ENCODE data around the gene ADAT1.

The ADAT1 gene

GRCh38 chr16:75627851-75628250 lies 4.8 kb upstream of the ADAT1 start:
- no peak for TF ChIP-seq CTCF (IDR thresholded peaks at IDR 0.05; ENCODE audit: borderline replicate concordance, extremely low read depth, low read length, poor library complexity, severe bottlenecking)
- TF ChIP-seq EZH2 (IDR thresholded peaks at IDR 0.05; ENCODE audit: borderline replicate concordance, low read depth, low read length, severe bottlenecking), result no peak
- Histone ChIP-seq H3K4me2 (ENCODE audit: insufficient read depth, low read length) (no peak overlapping the region), H3K4me3 (ENCODE audit: low read depth in 1 of 2, low read length in 2 of 2) (no peak overlapping the region), H3K9me3 (ENCODE audit: insufficient read depth, low read length, severe bottlenecking) (no peaks in the 10 kb centered on the region), H3K79me2 (ENCODE audit: insufficient read depth, low read length) (peaks cover under 1% of the 10 kb centered on the region; the same call in 1 of the 2 replicates), H3K27me3 (ENCODE audit: insufficient read depth, low read length, poor library complexity) (no peaks in the 10 kb centered on the region), H3K27ac (ENCODE audit: low read length) (no peak overlapping the region), H4K20me1 (ENCODE audit: insufficient read depth, low read length) (no peaks in the 10 kb centered on the region), H2AFZ (ENCODE audit: low read depth, low read length) (no peak overlapping the region), H3K4me1 (ENCODE audit: insufficient read depth, low read length) (peaks cover 13% of the 10 kb centered on the region), H3K9ac (ENCODE audit: low read depth, low read length) (no peak overlapping the region), H3K36me3 (ENCODE audit: insufficient read depth, low read length) (peaks cover 73% of the 10 kb centered on the region)
- no peak for DNase-seq
- no peak for ATAC-seq (ENCODE audit: insufficient read depth, low read depth)

GRCh38 chr16:75626806-75627205 lies 3.7 kb upstream of the ADAT1 start:
- TF ChIP-seq CTCF (IDR thresholded peaks at IDR 0.05; ENCODE audit: borderline replicate concordance, extremely low read depth, low read length, poor library complexity, severe bottlenecking), result no peak
- TF ChIP-seq EZH2 (IDR thresholded peaks at IDR 0.05; ENCODE audit: borderline replicate concordance, low read depth, low read length, severe bottlenecking), result no peak
- H3K4me2 ChIP-seq (ENCODE audit: insufficient read depth, low read length), result no peak overlapping the region
- peaks cover 64% of the 10 kb centered on the region for H3K36me3 ChIP-seq (ENCODE audit: insufficient read depth, low read length)
- no peak overlapping the region for H3K4me3 ChIP-seq (ENCODE audit: low read depth in 1 of 2, low read length in 2 of 2)
- H3K4me1 ChIP-seq (ENCODE audit: insufficient read depth, low read length), result peaks cover 20% of the 10 kb centered on the region
- DNase-seq (no peak), ATAC-seq (ENCODE audit: insufficient read depth, low read depth) (no peak)
- peaks cover 11% of the 10 kb centered on the region for H3K79me2 ChIP-seq (ENCODE audit: insufficient read depth, low read length)
- no peak overlapping the region for H3K9ac ChIP-seq (ENCODE audit: low read depth, low read length)
- no peaks in the 10 kb centered on the region for H3K9me3 ChIP-seq (ENCODE audit: insufficient read depth, low read length, severe bottlenecking)
- no peak overlapping the region for H3K27ac ChIP-seq (ENCODE audit: low read length)
- H3K27me3 ChIP-seq (ENCODE audit: insufficient read depth, low read length, poor library complexity), result no peaks in the 10 kb centered on the region
- no peaks in the 10 kb centered on the region for H4K20me1 ChIP-seq (ENCODE audit: insufficient read depth, low read length)
- H2AFZ ChIP-seq (ENCODE audit: low read depth, low read length), result no peak overlapping the region

GRCh38 chr16:75624921-75625334 lies 1.8 kb upstream of the ADAT1 start:
- peaks cover 38% of the 10 kb centered on the region for H3K4me1 ChIP-seq (ENCODE audit: insufficient read depth, low read length)
- no peak for ATAC-seq (ENCODE audit: insufficient read depth, low read depth)

More at GRCh38 chr16:75624921-75625334, 1.8 kb upstream of the ADAT1 start:
- Histone ChIP-seq H3K27ac (ENCODE audit: low read length) (no peak overlapping the region), H3K79me2 (ENCODE audit: insufficient read depth, low read length) (peaks cover 24% of the 10 kb centered on the region), H3K9ac (ENCODE audit: low read depth, low read length) (no peak overlapping the region), H4K20me1 (ENCODE audit: insufficient read depth, low read length) (no peaks in the 10 kb centered on the region), H3K27me3 (ENCODE audit: insufficient read depth, low read length, poor library complexity) (no peaks in the 10 kb centered on the region), H3K4me2 (ENCODE audit: insufficient read depth, low read length) (no peak overlapping the region), H2AFZ (ENCODE audit: low read depth, low read length) (no peak overlapping the region), H3K9me3 (ENCODE audit: insufficient read depth, low read length, severe bottlenecking) (no peaks in the 10 kb centered on the region), H3K36me3 (ENCODE audit: insufficient read depth, low read length) (peaks cover 55% of the 10 kb centered on the region), H3K4me3 (ENCODE audit: low read depth in 1 of 2, low read length in 2 of 2) (no peak overlapping the region)
- no peak for DNase-seq
- TF ChIP-seq CTCF (IDR thresholded peaks at IDR 0.05; ENCODE audit: borderline replicate concordance, extremely low read depth, low read length, poor library complexity, severe bottlenecking) (no peak), EZH2 (IDR thresholded peaks at IDR 0.05; ENCODE audit: borderline replicate concordance, low read depth, low read length, severe bottlenecking) (no peak)

All from DND-41 (cell line).